ENCODE data around the gene ITSN1. TPM values are rescaled to one million over a fixed set of nuclear protein-coding genes. Genes with fewer than 3 reads are reported as not detected.

ITSN1 gene
- polyA plus RNA-seq, 1 donor from 2014 or later = 35.1 TPM

DNA sequence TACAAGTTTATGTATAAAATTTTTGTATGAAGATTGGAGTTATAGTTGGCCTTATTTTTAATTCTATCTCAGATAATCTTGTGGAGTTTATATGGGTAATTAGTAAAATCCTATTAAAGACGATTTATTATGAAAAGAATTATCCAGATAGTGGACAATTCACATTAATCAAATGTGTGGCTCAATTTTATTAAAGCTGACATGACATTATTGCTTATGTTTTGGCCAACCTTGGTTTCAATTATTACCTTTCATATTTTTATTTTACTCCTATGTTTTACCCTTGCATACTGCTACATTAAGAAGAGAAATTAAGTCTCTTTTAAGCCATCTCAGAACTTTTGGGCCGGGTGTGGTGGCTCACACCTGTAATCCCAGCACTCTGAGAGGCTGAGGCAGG, 110.0 kb downstream of the ITSN1 start:
- no peak overlapping the region for H2AFZ ChIP-seq (ENCODE audit: low read depth, low read length)
- H4K20me1 ChIP-seq (ENCODE audit: insufficient read depth) = no peaks in the 10 kb centered on the region
- H3K9me3 ChIP-seq (ENCODE audit: low read length) = no peaks in the 10 kb centered on the region
- no peaks in the 10 kb centered on the region for H3F3A ChIP-seq (ENCODE audit: insufficient read depth, low read length, poor library complexity, severe bottlenecking)
- no peak overlapping the region for H3K4me3 ChIP-seq (ENCODE audit: low read length)
- H3K79me2 ChIP-seq (replicated peaks; ENCODE audit: insufficient read depth, low read length) = no peaks in the 10 kb centered on the region
- H3K9me2 ChIP-seq (ENCODE audit: insufficient read depth, low read length) = no peaks in the 10 kb centered on the region
- H3K9ac ChIP-seq (ENCODE audit: low read length) = no peak overlapping the region
- TF ChIP-seq EP300 (conservative IDR thresholded peaks at IDR 0.05; ENCODE audit: poor library complexity, severe bottlenecking) = no peak
- TF ChIP-seq, protein P1, sequence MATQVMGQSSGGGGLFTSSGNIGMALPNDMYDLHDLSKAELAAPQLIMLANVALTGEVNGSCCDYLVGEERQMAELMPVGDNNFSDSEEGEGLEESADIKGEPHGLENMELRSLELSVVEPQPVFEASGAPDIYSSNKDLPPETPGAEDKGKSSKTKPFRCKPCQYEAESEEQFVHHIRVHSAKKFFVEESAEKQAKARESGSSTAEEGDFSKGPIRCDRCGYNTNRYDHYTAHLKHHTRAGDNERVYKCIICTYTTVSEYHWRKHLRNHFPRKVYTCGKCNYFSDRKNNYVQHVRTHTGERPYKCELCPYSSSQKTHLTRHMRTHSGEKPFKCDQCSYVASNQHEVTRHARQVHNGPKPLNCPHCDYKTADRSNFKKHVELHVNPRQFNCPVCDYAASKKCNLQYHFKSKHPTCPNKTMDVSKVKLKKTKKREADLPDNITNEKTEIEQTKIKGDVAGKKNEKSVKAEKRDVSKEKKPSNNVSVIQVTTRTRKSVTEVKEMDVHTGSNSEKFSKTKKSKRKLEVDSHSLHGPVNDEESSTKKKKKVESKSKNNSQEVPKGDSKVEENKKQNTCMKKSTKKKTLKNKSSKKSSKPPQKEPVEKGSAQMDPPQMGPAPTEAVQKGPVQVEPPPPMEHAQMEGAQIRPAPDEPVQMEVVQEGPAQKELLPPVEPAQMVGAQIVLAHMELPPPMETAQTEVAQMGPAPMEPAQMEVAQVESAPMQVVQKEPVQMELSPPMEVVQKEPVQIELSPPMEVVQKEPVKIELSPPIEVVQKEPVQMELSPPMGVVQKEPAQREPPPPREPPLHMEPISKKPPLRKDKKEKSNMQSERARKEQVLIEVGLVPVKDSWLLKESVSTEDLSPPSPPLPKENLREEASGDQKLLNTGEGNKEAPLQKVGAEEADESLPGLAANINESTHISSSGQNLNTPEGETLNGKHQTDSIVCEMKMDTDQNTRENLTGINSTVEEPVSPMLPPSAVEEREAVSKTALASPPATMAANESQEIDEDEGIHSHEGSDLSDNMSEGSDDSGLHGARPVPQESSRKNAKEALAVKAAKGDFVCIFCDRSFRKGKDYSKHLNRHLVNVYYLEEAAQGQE (IDR thresholded peaks at IDR 0.05; ENCODE audit: borderline replicate concordance) = no peak
- no peak for TF ChIP-seq SMC3 (conservative IDR thresholded peaks at IDR 0.05; ENCODE audit: poor library complexity)
- no peak for TF ChIP-seq RAD21 (conservative IDR thresholded peaks at IDR 0.05)
- TF ChIP-seq MXI1 (conservative IDR thresholded peaks at IDR 0.05; ENCODE audit: poor library complexity, severe bottlenecking) = no peak
- TF ChIP-seq, protein P2, sequence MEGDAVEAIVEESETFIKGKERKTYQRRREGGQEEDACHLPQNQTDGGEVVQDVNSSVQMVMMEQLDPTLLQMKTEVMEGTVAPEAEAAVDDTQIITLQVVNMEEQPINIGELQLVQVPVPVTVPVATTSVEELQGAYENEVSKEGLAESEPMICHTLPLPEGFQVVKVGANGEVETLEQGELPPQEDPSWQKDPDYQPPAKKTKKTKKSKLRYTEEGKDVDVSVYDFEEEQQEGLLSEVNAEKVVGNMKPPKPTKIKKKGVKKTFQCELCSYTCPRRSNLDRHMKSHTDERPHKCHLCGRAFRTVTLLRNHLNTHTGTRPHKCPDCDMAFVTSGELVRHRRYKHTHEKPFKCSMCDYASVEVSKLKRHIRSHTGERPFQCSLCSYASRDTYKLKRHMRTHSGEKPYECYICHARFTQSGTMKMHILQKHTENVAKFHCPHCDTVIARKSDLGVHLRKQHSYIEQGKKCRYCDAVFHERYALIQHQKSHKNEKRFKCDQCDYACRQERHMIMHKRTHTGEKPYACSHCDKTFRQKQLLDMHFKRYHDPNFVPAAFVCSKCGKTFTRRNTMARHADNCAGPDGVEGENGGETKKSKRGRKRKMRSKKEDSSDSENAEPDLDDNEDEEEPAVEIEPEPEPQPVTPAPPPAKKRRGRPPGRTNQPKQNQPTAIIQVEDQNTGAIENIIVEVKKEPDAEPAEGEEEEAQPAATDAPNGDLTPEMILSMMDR (IDR thresholded peaks at IDR 0.05; ENCODE audit: poor library complexity, severe bottlenecking) = no peak
- TF ChIP-seq POLR2AphosphoS5 (IDR thresholded peaks at IDR 0.05) = no peak
- no peak for TF ChIP-seq EZH2 (IDR thresholded peaks at IDR 0.05; ENCODE audit: borderline replicate concordance, insufficient read depth, low read length, poor library complexity, severe bottlenecking)
- TF ChIP-seq TAF1 (IDR thresholded peaks at IDR 0.05; ENCODE audit: low read depth) = no peak
- H3K36me3 ChIP-seq (ENCODE audit: insufficient read depth, low read length) = peaks cover under 1% of the 10 kb centered on the region
- H3K4me2 ChIP-seq (ENCODE audit: low read length) = no peak overlapping the region
- no peaks in the 10 kb centered on the region for H3K27me3 ChIP-seq (ENCODE audit: insufficient read depth, low read depth, low read length)
- H3K27ac ChIP-seq (ENCODE audit: low read length) = no peak overlapping the region

DNA sequence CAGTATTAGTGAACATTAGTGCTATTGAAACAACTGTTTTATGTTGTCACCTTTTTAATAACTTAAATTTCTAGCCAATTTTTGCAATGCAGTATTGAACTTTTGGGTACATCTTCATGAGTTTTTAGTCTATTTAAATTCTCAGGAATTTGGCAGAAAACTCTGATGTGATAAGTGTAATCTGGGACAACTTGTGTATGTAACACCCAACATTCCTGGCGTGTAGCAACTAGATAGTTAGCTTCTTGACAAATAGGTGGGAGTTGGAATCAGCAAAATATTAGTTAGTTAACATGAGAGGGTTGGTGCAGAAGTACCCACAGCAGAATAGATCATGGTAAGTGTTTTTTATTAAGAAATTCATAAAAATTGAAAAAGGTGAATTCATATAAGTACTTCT, 111.6 kb downstream of the ITSN1 start:
- H4K20me1 ChIP-seq (ENCODE audit: insufficient read depth) = no peaks in the 10 kb centered on the region
- no peak overlapping the region for H3K9ac ChIP-seq (ENCODE audit: low read length)
- no peaks in the 10 kb centered on the region for H3K9me3 ChIP-seq (ENCODE audit: low read length)
- H3K79me2 ChIP-seq (replicated peaks; ENCODE audit: insufficient read depth, low read length) = no peaks in the 10 kb centered on the region
- no peaks in the 10 kb centered on the region for H3F3A ChIP-seq (ENCODE audit: insufficient read depth, low read length, poor library complexity, severe bottlenecking)
- H2AFZ ChIP-seq (ENCODE audit: low read depth, low read length) = no peak overlapping the region
- no peaks in the 10 kb centered on the region for H3K36me3 ChIP-seq (ENCODE audit: insufficient read depth, low read length)
- H3K27ac ChIP-seq (ENCODE audit: low read length) = no peak overlapping the region
- no peaks in the 10 kb centered on the region for H3K9me2 ChIP-seq (ENCODE audit: insufficient read depth, low read length)
- H3K27me3 ChIP-seq (ENCODE audit: insufficient read depth, low read depth, low read length) = no peaks in the 10 kb centered on the region
- TF ChIP-seq RAD21 (conservative IDR thresholded peaks at IDR 0.05) (no peak), EP300 (conservative IDR thresholded peaks at IDR 0.05; ENCODE audit: poor library complexity, severe bottlenecking) (no peak), POLR2AphosphoS5 (IDR thresholded peaks at IDR 0.05) (no peak), TAF1 (IDR thresholded peaks at IDR 0.05; ENCODE audit: low read depth) (no peak), SMC3 (conservative IDR thresholded peaks at IDR 0.05; ENCODE audit: poor library complexity) (no peak), EZH2 (IDR thresholded peaks at IDR 0.05; ENCODE audit: borderline replicate concordance, insufficient read depth, low read length, poor library complexity, severe bottlenecking) (no peak), MXI1 (conservative IDR thresholded peaks at IDR 0.05; ENCODE audit: poor library complexity, severe bottlenecking) (no peak)
- TF ChIP-seq, protein P2 (IDR thresholded peaks at IDR 0.05; ENCODE audit: poor library complexity, severe bottlenecking) = no peak
- TF ChIP-seq, protein P1 (IDR thresholded peaks at IDR 0.05; ENCODE audit: borderline replicate concordance) = no peak
- no peak overlapping the region for H3K4me3 ChIP-seq (ENCODE audit: low read length)
- H3K4me2 ChIP-seq (ENCODE audit: low read length) = no peak overlapping the region
